ENCODE results near the gene COMMD7. TPM values are rescaled to one million over a fixed set of nuclear protein-coding genes. Genes with fewer than 3 reads are reported as not detected.

Gene COMMD7
- total RNA-seq, 1 donor from 2014 or later: 37.9 TPM

DNA sequence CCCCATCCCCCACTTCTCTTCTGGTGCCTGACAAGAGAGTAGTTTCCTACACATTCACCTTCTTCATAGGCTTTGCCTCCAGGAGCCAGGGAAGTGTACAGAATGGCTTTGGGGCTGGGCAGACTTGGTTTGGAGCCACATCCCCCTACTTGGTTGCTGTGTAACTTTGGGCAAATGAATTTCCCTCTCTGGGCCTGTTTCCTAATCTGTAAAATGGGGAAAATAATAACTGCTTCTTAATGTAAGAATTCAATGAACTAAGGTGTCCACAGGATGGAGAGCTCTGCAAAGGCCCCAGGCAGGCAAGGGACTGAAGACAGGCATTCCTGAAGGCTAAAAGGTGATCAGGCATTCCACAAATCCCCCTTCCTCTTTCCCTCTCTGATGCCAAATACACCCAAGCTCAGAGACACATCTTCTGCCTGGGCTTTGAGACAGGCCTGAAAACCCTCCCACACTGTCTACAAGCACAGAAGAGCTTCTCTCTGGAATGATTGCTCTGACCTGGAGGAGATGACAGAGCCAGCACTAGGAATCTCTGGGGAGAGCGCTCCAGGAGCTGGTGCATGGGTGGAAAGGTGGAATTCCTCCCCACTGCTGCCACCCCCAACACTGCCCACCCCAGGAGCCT, 62.6 kb downstream of the COMMD7 start:
- H3K4me1 Mint-ChIP-seq: peaks cover 14% of the 10 kb centered on the region
- no peak for DNase-seq
- no peaks in the 10 kb centered on the region for H3K36me3 Mint-ChIP-seq (ENCODE audit: low read depth)
- ChIA-PET CTCF (no interaction called here), POLR2A (no interaction called here)
- TF ChIP-seq, protein P1, sequence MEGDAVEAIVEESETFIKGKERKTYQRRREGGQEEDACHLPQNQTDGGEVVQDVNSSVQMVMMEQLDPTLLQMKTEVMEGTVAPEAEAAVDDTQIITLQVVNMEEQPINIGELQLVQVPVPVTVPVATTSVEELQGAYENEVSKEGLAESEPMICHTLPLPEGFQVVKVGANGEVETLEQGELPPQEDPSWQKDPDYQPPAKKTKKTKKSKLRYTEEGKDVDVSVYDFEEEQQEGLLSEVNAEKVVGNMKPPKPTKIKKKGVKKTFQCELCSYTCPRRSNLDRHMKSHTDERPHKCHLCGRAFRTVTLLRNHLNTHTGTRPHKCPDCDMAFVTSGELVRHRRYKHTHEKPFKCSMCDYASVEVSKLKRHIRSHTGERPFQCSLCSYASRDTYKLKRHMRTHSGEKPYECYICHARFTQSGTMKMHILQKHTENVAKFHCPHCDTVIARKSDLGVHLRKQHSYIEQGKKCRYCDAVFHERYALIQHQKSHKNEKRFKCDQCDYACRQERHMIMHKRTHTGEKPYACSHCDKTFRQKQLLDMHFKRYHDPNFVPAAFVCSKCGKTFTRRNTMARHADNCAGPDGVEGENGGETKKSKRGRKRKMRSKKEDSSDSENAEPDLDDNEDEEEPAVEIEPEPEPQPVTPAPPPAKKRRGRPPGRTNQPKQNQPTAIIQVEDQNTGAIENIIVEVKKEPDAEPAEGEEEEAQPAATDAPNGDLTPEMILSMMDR (IDR thresholded peaks at IDR 0.05): no peak
- H3K27ac Mint-ChIP-seq: no peak overlapping the region
- H3K27me3 Mint-ChIP-seq: no peaks in the 10 kb centered on the region
- ATAC-seq (ENCODE audit: low read depth): no peak
- intact Hi-C loops (cut with micrococcal nuclease): no loop called here
- H3K4me3 Mint-ChIP-seq: no peak overlapping the region
- H3K9me3 Mint-ChIP-seq: no peaks in the 10 kb centered on the region

DNA sequence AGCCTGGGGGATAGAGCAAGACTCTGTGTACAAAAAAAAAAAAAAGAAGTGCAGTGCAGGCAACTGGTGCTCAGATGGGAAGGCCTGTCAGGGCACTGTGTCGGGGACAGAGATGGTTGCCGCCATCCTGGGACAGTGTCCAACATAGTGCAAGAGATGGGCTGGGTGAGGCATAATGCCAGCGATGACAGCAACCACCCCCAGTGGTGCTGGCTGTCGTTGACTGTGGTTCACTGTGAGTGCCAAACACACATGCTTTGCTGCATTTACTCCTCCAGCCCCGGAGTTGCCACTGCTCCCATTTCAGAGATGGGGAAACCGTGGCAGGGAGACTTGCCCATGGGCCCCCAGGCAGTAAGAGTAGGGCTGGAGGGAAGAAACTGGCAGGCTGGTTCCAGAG, 64.3 kb downstream of the COMMD7 start:
- Mint-ChIP-seq H3K9me3 (no peaks in the 10 kb centered on the region), H3K4me3 (no peak overlapping the region), H3K4me1 (peaks cover 22% of the 10 kb centered on the region), H3K27me3 (no peaks in the 10 kb centered on the region), H3K36me3 (ENCODE audit: low read depth) (no peaks in the 10 kb centered on the region), H3K27ac (no peak overlapping the region)
- intact Hi-C loops (cut with micrococcal nuclease): loop anchor here (10.0 kb wide), 1 partner anchor 616 kb away; no protein-coding TSS in a partner anchor
- ChIA-PET CTCF (no interaction called here), POLR2A (interaction anchor here (0.6 kb wide), 1 partner anchor 64 kb away, joined by 6 read pairs; the partner anchor contains the start of gene COMMD7)
- DNase-seq (no peak), ATAC-seq (ENCODE audit: low read depth) (no peak)
- TF ChIP-seq, protein P1 (IDR thresholded peaks at IDR 0.05): no peak

DNA sequence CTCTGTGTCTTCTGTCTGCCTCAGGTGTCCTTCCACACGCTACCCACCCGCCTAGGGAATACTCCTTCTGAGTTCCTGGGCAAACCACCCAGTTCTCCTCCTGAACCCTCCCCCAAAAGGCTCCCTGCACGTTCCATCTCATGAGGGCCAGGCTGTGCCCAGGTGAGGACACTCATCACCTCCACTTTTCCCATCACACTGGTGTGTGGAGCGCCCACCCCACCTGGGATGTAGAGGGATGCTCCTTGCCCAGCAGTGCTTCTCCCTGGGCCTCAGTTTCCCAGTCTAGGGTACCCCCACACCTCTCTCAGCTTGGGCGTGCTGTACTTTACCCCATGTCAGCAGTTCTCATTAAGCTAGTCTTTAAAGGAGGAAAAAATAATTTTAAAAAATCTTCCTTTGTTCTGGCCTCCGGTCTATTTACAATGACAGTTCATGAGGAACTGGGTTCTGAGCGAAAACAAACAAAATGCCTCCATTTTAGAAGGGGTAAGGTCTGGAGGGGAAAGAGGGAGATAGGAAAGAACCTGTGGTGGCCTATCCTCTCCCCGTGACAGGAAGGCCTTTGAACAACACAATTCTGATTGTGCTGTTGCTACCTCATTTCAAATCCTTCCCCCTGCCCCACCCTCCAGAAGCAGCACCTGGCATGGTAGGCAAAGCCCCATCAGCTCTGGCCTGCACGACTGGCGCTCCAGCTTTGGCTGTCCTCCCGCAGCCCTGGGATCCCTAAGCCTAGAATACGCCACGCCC, 67.9 kb downstream of the COMMD7 start:
- Mint-ChIP-seq H3K27ac (no peak overlapping the region), H3K4me3 (no peak overlapping the region), H3K36me3 (ENCODE audit: low read depth) (no peaks in the 10 kb centered on the region), H3K4me1 (peaks cover 32% of the 10 kb centered on the region), H3K9me3 (no peaks in the 10 kb centered on the region), H3K27me3 (no peaks in the 10 kb centered on the region)
- CTCF ChIA-PET: interaction anchor here (0.7 to 4.4 kb wide), 2 partner anchors 62 to 102 kb away, joined by 3 to 78 read pairs; no protein-coding TSS in a partner anchor
- DNase-seq (no peak), ATAC-seq (ENCODE audit: low read depth) (no peak)
- TF ChIP-seq, protein P1 (IDR thresholded peaks at IDR 0.05): no peak
- intact Hi-C loops (cut with micrococcal nuclease): loop anchor here (10.0 kb wide), 1 partner anchor 619 kb away; no protein-coding TSS in a partner anchor
- POLR2A ChIA-PET: no interaction called here

DNA sequence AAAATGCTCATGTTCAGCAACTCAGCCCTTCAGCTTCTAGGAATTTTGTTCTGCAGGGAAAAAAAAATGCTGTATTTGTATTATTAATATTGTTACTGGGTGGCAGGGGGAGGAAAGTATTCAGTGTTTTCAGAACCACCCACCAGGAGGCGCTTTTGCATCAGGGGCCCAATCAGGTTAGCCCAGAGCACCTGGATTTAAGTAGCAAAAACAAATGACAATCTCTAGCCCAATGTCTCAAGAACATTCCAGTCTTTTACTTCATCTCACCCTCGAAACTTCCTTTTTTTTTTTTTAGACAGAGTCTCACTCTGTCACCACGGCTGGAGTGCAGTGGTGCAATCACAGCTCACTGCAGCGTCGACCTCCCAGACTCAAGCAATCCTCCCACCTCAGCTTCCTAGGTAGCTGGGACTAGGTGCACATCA, 68.9 kb downstream of the COMMD7 start:
- ChIA-PET CTCF (interaction anchor here (0.7 to 4.4 kb wide), 7 partner anchors 28 to 226 kb away, joined by 3 to 78 read pairs (median 3); no protein-coding TSS in a partner anchor), POLR2A (interaction anchor here (0.5 to 1.4 kb wide), 3 partner anchors 103 to 1064 kb away, joined by 3 to 8 read pairs (median 6); no protein-coding TSS in a partner anchor)
- Mint-ChIP-seq H3K27ac (peak overlapping the region; percentile 26), H3K4me3 (no peak overlapping the region), H3K4me1 (peaks cover 32% of the 10 kb centered on the region), H3K9me3 (no peaks in the 10 kb centered on the region), H3K27me3 (no peaks in the 10 kb centered on the region), H3K36me3 (ENCODE audit: low read depth) (no peaks in the 10 kb centered on the region)
- intact Hi-C loops (cut with micrococcal nuclease): loop anchor here (10.0 kb wide), 1 partner anchor 620 kb away; no protein-coding TSS in a partner anchor
- no peak for DNase-seq
- TF ChIP-seq, protein P1 (IDR thresholded peaks at IDR 0.05): no peak
- ATAC-seq (ENCODE audit: low read depth): peak; percentile 38
